Activated CD8-positive, alpha-beta T cell treated with anti-CD3 and anti-CD28 coated beads, Interleukin-2, amount 10 ng/mL, durations not matched to agents 7 days and 5 days (primary cell): ENCODE results near the gene CACNA1B. TPM values are rescaled to one million over a fixed set of nuclear protein-coding genes. Genes with fewer than 3 reads are reported as not detected.

Experiments
- ATAC-seq: fragments of 150-1000 bp; cut with Tn5 transposase; one replicate; pipeline ENCODE4 v1.10.0; 2021; ENCODE audit warnings: moderate library complexity
- CTCF ChIA-PET: fragments of 350-600 bp; sonication (Branson Sonifier 250); formaldehyde crosslinking; loops from one replicate; lab custom pipeline; 2021; ENCODE audit warnings: antibody characterized with exemption; lab: Charles Lee
- POLR2A ChIA-PET: fragments of 350-600 bp; sonication (Branson Sonifier 250); formaldehyde crosslinking; loops from one replicate; lab custom pipeline; 2021; ENCODE audit warnings: antibody characterized with exemption; lab: Charles Lee
- DNase-seq: peaks from one replicate; pipeline ENCODE4 v3.0.0-alpha.2; 2020
- H3K27ac Mint-ChIP-seq: one replicate; pipeline ENCODE4 v1.8.0; 2021; ENCODE audit warnings: mild to moderate bottlenecking, mixed read lengths
- H3K27me3 Mint-ChIP-seq: one replicate; pipeline ENCODE4 v1.8.0; 2021; ENCODE audit warnings: low read depth, mixed read lengths
- H3K36me3 Mint-ChIP-seq: one replicate; pipeline ENCODE4 v1.8.0; 2021; ENCODE audit warnings: low read depth, mixed read lengths
- H3K4me1 Mint-ChIP-seq: one replicate; pipeline ENCODE4 v1.8.0; 2021; ENCODE audit warnings: low read depth, mixed read lengths
- H3K4me3 Mint-ChIP-seq: one replicate; pipeline ENCODE4 v1.8.0; 2021; ENCODE audit warnings: mild to moderate bottlenecking, mixed read lengths
- H3K9me3 Mint-ChIP-seq: one replicate; pipeline ENCODE4 v1.8.0; 2022; ENCODE audit warnings: mixed read lengths; ENCODE audit not compliant: insufficient read depth
- total RNA-seq, 2 experiments: library from RNA; stranded (reverse); gene quantifications; one replicate each; pipeline ENCODE4 v1.2.3, GENCODE V29; 2021

CACNA1B gene
- total RNA-seq, 2 experiments from 2014 or later = not detected

DNA sequence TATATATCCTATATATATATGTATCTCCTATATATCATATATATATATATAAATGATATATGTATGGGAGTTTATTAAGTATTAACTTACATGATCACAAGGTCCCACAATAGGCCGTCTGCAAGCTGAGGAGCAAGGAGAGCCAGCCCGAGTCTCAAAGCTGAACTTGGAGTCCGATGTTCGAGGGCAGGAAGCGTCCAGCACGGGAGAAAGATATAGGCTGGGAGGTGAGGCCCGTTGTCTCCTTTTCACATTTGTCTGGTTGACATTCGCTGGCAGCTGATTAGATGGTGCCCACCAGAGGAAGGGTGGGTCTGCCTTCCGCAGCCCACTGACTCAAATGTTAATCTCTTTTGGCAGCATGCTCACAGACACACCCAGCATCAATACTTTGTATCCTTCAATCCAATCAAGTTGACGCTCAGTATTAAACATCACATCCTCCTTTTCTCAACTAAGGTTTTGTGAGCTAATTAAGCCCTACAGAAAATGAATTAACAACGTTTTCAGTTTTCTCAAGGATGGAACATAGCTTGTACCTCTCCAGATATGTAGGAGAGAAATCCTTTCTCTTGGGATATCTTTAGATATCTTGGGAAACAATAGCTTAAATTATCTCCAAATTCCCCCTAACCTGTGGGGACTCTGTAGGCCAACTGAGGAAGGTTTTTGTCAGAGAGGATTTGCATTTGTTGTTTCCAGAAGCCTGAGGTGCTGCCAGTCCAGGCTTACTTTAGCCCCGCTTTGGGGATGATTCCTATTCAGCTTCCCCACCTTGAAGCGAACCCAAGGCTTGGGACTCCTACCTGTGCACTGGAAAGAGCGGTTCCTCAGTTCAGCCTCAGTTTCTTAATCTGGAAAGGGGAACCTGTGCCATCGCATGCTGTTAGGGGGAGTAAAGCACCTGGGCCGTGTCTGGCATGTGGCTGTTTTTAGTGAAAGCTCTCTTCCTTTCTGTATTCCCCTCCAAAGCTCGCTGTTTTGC is 163.2 kb downstream of the CACNA1B start:
- CTCF ChIA-PET = no interaction called here
- peaks cover 2% of the 10 kb centered on the region for H3K27me3 Mint-ChIP-seq
- H3K36me3 Mint-ChIP-seq = no peaks in the 10 kb centered on the region
- POLR2A ChIA-PET = no interaction called here
- H3K9me3 Mint-ChIP-seq = no peaks in the 10 kb centered on the region
- DNase-seq (no peak), ATAC-seq (no peak)
- H3K4me1 Mint-ChIP-seq = no peaks in the 10 kb centered on the region
- H3K4me3 Mint-ChIP-seq = no peak overlapping the region
- no peak overlapping the region for H3K27ac Mint-ChIP-seq

DNA sequence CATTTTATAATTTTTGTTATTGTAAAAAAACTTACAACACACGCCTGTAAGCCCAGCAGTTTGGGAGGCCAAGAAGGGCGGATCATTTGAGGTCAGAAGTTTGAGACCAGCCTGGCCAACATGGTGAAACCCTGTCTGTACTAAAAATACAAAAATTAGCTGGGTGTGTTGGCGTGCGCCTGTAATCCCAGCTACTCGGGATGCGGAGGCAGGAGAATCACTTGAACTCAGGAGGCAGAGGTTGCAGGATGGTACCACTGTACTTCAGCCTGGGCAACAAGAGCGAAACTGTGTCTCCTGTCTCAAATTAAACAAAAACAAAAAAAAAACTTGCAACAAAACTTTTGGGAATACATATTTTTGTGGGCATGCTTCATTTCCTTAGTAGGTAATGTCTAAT is 164.6 kb downstream of the CACNA1B start:
- no peak overlapping the region for H3K4me3 Mint-ChIP-seq
- peaks cover 2% of the 10 kb centered on the region for H3K27me3 Mint-ChIP-seq
- H3K27ac Mint-ChIP-seq = no peak overlapping the region
- ChIA-PET POLR2A (no interaction called here), CTCF (no interaction called here)
- DNase-seq (no peak), ATAC-seq (no peak)
- H3K36me3 Mint-ChIP-seq = no peaks in the 10 kb centered on the region
- no peaks in the 10 kb centered on the region for H3K4me1 Mint-ChIP-seq
- no peaks in the 10 kb centered on the region for H3K9me3 Mint-ChIP-seq

DNA sequence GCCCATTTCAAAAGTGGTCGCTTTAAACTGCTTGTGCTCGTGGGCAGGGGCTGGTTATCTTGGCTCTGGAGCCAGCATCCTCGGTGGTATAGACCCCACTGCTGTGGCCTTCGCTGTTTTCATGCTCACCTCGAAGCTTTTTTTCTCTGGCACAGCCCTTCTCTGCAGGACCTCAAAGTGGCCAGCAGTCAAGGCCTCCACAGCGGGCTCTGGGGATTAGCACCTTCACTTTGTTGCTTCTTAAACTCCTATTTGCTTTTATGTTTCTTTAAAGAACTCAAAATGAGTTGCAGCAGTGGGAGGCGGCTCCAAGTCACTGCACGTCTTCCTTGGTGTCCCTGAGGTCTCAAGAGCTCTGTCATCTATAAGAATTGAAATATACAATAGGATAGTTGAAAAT is 165.1 kb downstream of the CACNA1B start:
- no peaks in the 10 kb centered on the region for H3K9me3 Mint-ChIP-seq
- no peaks in the 10 kb centered on the region for H3K4me1 Mint-ChIP-seq
- CTCF ChIA-PET = no interaction called here
- no peak overlapping the region for H3K4me3 Mint-ChIP-seq
- H3K27ac Mint-ChIP-seq = no peak overlapping the region
- ATAC-seq = no peak
- no peaks in the 10 kb centered on the region for H3K36me3 Mint-ChIP-seq
- POLR2A ChIA-PET = no interaction called here
- no peak for DNase-seq
- peaks cover 2% of the 10 kb centered on the region for H3K27me3 Mint-ChIP-seq

DNA sequence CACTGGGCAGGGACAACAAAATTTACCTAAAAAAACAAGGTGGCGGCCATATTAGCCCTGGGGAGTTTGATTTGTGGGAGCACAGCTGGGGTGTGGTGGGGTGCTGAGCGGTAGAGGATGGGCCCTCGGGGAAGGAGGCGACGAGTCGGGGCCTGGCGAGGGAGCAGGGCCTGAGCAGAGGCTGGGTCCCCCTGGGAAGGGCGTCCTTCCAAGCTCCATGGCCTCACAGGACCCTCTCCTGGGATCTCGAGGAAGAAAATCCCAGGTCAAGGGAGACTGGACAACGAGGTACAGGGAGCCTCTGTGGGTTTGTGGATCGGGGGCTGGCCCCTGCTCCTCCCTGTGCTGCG is 165.5 kb downstream of the CACNA1B start:
- Mint-ChIP-seq H3K36me3 (no peaks in the 10 kb centered on the region), H3K27me3 (peaks cover 2% of the 10 kb centered on the region), H3K4me3 (no peak overlapping the region), H3K9me3 (no peaks in the 10 kb centered on the region), H3K27ac (no peak overlapping the region), H3K4me1 (no peaks in the 10 kb centered on the region)
- no peak for ATAC-seq
- ChIA-PET POLR2A (no interaction called here), CTCF (no interaction called here)
- no peak for DNase-seq

DNA sequence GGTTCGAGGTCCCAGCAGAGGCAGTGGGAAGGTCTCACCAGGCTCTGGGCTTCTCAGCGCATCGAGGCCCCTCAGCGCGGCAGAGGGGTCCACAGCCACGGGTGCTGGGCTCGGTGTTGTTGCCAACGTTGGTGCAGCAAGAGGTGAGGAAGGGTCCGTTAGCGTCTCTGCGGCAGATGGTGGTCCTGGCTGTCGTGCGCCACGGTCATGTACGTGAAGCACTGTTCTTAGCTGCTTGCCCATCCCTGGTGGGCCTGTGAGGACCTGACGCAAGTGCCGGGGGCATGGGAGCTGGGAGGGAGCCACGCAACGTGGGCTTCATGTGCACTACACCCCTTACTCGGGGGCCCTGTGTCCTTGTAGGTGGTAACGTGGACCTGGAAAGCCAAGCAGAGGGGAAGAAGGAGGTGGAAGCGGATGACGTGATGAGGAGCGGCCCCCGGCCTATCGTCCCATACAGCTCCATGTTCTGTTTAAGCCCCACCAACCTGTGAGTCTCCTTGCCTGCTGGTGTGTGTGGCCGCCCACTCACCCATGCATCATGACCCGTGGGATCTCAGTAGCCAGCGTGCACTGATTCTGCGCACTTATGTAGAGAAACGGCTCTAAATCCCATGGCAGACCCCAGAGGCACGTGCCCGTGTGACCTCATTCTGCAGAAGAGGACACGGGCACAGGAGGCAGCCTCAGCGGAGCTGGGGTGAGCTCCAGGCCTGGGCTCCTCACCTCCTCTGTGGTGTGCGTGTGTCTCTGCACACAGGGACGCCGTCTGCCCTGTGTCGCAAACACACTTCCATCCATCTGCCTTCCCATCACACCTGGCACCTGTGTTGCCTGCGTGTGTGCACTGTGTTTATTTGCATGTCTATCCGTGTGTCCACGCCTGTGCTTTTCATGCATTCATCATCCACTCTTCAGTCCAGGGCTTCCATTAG is 166.1 kb downstream of the CACNA1B start:
- Mint-ChIP-seq H3K9me3 (no peaks in the 10 kb centered on the region), H3K27me3 (peaks cover 2% of the 10 kb centered on the region), H3K36me3 (no peaks in the 10 kb centered on the region), H3K27ac (no peak overlapping the region), H3K4me3 (no peak overlapping the region), H3K4me1 (no peaks in the 10 kb centered on the region)
- DNase-seq (no peak), ATAC-seq (no peak)
- ChIA-PET CTCF (no interaction called here), POLR2A (no interaction called here)

DNA sequence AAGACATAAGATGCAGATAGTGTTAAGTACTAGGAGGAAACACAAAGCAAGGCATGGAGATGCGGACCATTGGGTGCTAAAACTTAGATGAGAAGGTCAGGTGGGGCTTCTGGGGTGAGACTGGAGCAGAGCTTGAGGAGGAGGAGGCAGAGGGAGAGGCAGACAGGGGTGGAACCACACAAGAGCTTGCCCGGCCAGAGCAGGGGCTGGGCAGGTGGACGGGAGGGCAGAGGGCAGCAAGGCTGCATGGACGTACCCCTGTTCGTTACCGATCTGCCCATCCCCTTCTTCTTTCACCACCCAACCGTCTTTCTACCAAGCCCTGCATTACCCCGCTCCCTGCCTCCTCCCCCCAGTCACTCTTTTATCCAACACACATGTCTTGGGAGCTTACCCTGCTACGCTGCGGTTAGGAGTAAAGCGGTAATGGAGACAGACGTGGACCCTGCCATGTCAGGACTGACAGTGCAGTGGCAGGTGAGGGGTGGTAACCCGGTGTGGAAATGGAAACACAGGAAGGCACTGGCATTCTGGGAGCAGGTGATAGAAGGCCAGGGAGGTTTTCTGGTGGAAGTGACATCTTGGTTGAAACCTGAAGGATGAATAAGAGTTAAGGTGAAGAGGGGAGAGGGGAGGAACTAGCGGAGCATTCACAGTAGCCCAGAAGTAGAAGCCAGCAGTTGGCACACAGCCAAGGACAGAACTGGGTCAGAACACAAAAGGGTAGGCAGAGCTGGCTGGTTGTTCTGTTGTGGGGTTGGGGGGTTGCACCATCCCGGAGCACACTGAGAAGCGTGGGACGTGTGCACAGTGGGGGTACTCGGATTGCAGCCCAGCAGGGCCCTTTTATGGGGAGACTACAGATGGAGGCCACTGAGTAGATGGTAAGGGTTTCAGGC is 167.2 kb downstream of the CACNA1B start:
- no peak for DNase-seq
- H3K9me3 Mint-ChIP-seq = no peaks in the 10 kb centered on the region
- POLR2A ChIA-PET = no interaction called here
- CTCF ChIA-PET = no interaction called here
- peaks cover 2% of the 10 kb centered on the region for H3K27me3 Mint-ChIP-seq
- no peaks in the 10 kb centered on the region for H3K4me1 Mint-ChIP-seq
- ATAC-seq = no peak
- H3K4me3 Mint-ChIP-seq = no peak overlapping the region
- H3K36me3 Mint-ChIP-seq = no peaks in the 10 kb centered on the region
- no peak overlapping the region for H3K27ac Mint-ChIP-seq

DNA sequence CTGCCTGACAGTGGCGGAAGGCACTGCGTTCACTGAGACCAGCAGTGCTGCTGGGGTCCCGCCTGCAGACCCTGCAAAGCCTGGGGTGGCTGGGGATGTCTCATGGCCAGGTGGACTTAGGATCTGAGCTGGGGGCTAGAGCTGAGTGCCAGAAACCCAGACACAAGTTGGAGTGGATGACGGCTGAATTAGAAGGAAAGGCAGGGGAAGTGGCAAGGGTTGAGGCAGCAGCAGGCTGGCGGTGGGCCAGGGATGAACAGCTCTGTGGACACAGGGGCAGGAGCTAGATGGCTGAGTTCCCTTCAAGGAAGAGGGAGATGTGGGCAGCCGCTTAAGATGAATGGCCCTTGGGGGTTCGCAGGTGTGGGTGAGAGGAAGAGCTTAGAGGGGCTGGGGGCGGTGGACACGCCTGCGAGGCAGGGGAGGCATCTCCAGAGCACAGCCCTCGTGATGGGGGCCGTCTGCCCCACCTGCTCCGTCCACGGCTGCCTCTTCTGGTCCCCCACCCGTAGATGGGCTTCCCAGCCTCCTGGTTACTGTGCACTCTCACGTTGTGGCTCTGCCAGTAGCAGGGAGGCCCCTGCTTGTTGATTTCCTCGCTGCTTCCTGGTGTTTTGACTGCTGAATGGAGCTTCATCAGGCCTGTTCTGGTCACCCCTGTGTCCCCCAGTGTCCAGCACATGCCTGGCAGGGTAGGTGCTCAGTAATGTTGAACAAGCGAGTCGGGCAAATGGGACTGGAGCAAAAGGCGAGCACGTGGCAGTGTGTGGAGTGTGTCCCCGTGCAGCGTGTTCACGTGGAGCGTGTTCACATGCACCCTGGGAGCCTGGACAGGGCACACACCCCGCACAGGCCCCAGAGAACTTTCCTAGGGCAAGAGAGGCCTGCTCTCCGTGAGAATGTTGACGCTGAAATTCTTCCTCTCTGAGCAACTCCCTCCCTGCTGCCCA is 168.2 kb downstream of the CACNA1B start:
- POLR2A ChIA-PET = no interaction called here
- no peaks in the 10 kb centered on the region for H3K27me3 Mint-ChIP-seq
- no peak overlapping the region for H3K27ac Mint-ChIP-seq
- ATAC-seq (no peak), DNase-seq (no peak)
- H3K4me3 Mint-ChIP-seq = no peak overlapping the region
- H3K9me3 Mint-ChIP-seq = no peaks in the 10 kb centered on the region
- H3K4me1 Mint-ChIP-seq = no peaks in the 10 kb centered on the region
- CTCF ChIA-PET = no interaction called here
- no peaks in the 10 kb centered on the region for H3K36me3 Mint-ChIP-seq

DNA sequence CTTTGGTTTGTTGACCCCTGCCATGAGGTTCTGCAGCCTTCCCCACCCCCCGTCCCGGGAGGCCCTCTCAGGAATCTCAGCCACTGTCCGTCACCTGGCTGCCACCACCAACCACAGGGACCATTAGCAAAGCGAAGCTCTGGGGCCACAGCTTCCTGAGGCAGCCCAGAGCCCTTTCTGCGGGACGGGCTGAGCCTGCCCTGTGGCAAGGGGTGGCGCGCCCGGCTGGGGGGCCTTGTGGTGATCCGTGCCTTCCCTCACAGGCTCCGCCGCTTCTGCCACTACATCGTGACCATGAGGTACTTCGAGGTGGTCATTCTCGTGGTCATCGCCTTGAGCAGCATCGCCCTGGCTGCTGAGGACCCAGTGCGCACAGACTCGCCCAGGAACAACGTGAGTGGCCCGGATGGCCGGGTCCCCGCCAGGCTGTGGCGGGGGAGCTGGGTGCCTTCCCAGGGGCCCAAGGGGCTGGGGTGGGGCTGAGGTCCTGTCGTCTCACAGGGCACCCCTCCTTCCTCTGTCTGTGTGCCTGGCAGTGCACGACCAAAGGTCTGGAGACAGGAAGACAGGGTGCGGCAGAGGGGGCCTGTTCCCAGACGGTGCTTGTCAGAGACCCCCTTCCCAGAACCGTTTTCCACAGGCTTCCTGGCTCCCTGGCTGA is 169.2 kb downstream of the CACNA1B start:
- no peak overlapping the region for H3K4me3 Mint-ChIP-seq
- ATAC-seq (no peak), DNase-seq (no peak)
- H3K27ac Mint-ChIP-seq = no peak overlapping the region
- POLR2A ChIA-PET = no interaction called here
- no peaks in the 10 kb centered on the region for H3K9me3 Mint-ChIP-seq
- no peaks in the 10 kb centered on the region for H3K27me3 Mint-ChIP-seq
- H3K36me3 Mint-ChIP-seq = no peaks in the 10 kb centered on the region
- CTCF ChIA-PET = no interaction called here
- no peaks in the 10 kb centered on the region for H3K4me1 Mint-ChIP-seq

DNA sequence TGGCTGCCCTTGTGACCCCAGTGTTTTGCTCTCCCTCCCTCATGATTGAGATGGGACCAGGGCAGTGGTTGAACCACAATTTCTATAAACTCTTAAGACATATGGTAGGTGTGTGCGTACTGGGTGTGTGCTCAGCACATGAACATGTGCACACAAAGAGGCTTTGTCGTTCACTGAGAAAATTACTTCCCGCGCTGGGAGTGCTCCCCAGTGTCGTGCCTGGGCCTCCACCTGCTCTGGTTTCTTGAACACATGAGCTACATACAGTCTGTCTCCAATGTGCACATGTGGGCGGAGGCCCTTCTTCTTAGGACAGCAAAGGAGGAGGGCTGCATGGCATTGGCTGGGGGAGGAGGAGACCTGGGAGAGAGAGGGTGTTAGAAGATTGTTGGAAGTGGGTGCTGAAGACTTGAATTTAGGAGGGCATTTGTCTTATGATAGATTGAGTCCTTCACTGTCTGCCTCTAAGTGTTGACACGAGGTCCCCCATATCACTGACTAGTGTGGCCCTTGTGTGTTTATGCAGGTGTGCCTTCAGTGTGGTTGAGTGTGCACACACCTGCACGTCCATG is 170.0 kb downstream of the CACNA1B start:
- no peaks in the 10 kb centered on the region for H3K9me3 Mint-ChIP-seq
- ATAC-seq (no peak), DNase-seq (no peak)
- no peaks in the 10 kb centered on the region for H3K4me1 Mint-ChIP-seq
- no peak overlapping the region for H3K27ac Mint-ChIP-seq
- no peak overlapping the region for H3K4me3 Mint-ChIP-seq
- H3K27me3 Mint-ChIP-seq = no peaks in the 10 kb centered on the region
- no peaks in the 10 kb centered on the region for H3K36me3 Mint-ChIP-seq
- CTCF ChIA-PET = no interaction called here
- POLR2A ChIA-PET = no interaction called here

DNA sequence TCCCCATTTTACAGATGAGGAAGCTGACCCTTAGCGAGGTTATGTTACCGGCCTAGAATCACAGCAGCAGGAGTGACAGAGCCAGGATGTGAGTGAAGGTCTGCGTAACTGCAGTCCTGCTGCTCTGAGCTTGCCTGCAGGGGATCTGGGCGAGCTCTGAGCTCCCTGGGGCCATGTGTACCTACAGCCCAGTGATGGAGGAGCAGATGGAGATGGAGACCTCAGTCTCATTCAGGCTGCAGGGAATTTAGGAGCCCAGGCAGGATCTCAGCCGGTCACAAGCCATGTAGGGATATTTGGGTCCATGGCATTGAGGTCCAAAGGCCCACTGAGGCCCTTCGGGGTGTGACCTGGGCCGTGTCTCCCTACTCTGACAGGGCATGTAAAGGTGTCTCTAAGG is 170.6 kb downstream of the CACNA1B start:
- Mint-ChIP-seq H3K36me3 (no peaks in the 10 kb centered on the region), H3K4me1 (no peaks in the 10 kb centered on the region), H3K9me3 (no peaks in the 10 kb centered on the region), H3K27me3 (no peaks in the 10 kb centered on the region), H3K27ac (no peak overlapping the region), H3K4me3 (no peak overlapping the region)
- POLR2A ChIA-PET = no interaction called here
- DNase-seq = no peak
- ATAC-seq = no peak
- CTCF ChIA-PET = no interaction called here
